ENCODE data around the gene VAPB.
"Not testable (repeated sequence)": the region's sequence is repeated elsewhere in the genome, so short reads cannot be mapped to it uniquely, and the experiment has no call there.

VAPB gene

GRCh38 chr20:58361481-58362205 is 27.4 kb upstream of the VAPB start:
- H3K4me1 ChIP-seq = peaks cover 24% of the 10 kb centered on the region

GRCh38 chr20:58362206-58362516 is 26.9 kb upstream of the VAPB start:
- peaks cover 27% of the 10 kb centered on the region for H4K20me1 ChIP-seq
- no peak overlapping the region for H3K4me3 ChIP-seq
- peaks cover 40% of the 10 kb centered on the region for H3K36me3 ChIP-seq
- no peaks in the 10 kb centered on the region for H3K27me3 ChIP-seq
- peaks cover 24% of the 10 kb centered on the region for H3K4me1 ChIP-seq
- H3K4me2 ChIP-seq = no peak overlapping the region
- no peak overlapping the region for H3K9ac ChIP-seq
- H3K9me3 ChIP-seq = no peaks in the 10 kb centered on the region
- TF ChIP-seq Cebpa-rat (IDR thresholded peaks at IDR 0.05) = no peak
- no peak overlapping the region for H3K27ac ChIP-seq

More at GRCh38 chr20:58361481-58362205, 27.4 kb upstream of the VAPB start:
- Histone ChIP-seq H4K20me1 (peaks cover 27% of the 10 kb centered on the region), H3K4me3 (no peak overlapping the region), H3K27ac (no peak overlapping the region), H3K9ac (no peak overlapping the region), H3K4me2 (peak overlapping the region; percentile 71), H3K9me3 (no peaks in the 10 kb centered on the region), H3K36me3 (peaks cover 41% of the 10 kb centered on the region), H3K27me3 (no peaks in the 10 kb centered on the region)
- no peak for TF ChIP-seq Cebpa-rat (IDR thresholded peaks at IDR 0.05)

GRCh38 chr20:58362970-58363369 is 26.1 kb upstream of the VAPB start:
- H3K27me3 ChIP-seq = no peaks in the 10 kb centered on the region
- H3K9ac ChIP-seq = no peak overlapping the region
- H3K36me3 ChIP-seq = peaks cover 36% of the 10 kb centered on the region
- H3K27ac ChIP-seq = no peak overlapping the region
- no peaks in the 10 kb centered on the region for H3K9me3 ChIP-seq
- H3K4me1 ChIP-seq = peaks cover 24% of the 10 kb centered on the region
- no peak for TF ChIP-seq Cebpa-rat (IDR thresholded peaks at IDR 0.05)
- H3K4me2 ChIP-seq = no peak overlapping the region
- H4K20me1 ChIP-seq = peaks cover 27% of the 10 kb centered on the region
- H3K4me3 ChIP-seq = no peak overlapping the region

- peaks cover 13% of the 10 kb centered on the region; the same call in 1 of the 2 replicates for H3K36me3 ChIP-seq
- H3K27ac ChIP-seq = no peak overlapping the region
- no peak overlapping the region for H3K4me3 ChIP-seq
- no peak overlapping the region for H3K4me2 ChIP-seq
- H3K4me1 ChIP-seq = no peaks in the 10 kb centered on the region
- no peaks in the 10 kb centered on the region for H3K9me3 ChIP-seq
- no peaks in the 10 kb centered on the region for H3K27me3 ChIP-seq
- peaks cover under 1% of the 10 kb centered on the region; the same call in 1 of the 2 replicates for H4K20me1 ChIP-seq
- TF ChIP-seq Cebpa-rat (IDR thresholded peaks at IDR 0.05) = no peak
- H3K9ac ChIP-seq = no peak overlapping the region
These were observed 22.2 kb upstream of the VAPB start for GRCh38 chr20:58366866-58367265.

- TF ChIP-seq Cebpa-rat (IDR thresholded peaks at IDR 0.05) = no peak
- Histone ChIP-seq H3K4me1 (no peaks in the 10 kb centered on the region), H3K4me2 (no peak overlapping the region), H3K4me3 (no peak overlapping the region), H3K27ac (no peak overlapping the region), H3K36me3 (no peaks in the 10 kb centered on the region), H3K9ac (no peak overlapping the region), H4K20me1 (no peaks in the 10 kb centered on the region), H3K9me3 (no peaks in the 10 kb centered on the region), H3K27me3 (no peaks in the 10 kb centered on the region)
These were observed 16.2 kb upstream of the VAPB start for GRCh38 chr20:58372806-58373205.

GRCh38 chr20:58373296-58373695 is 15.7 kb upstream of the VAPB start:
- not testable (repeated sequence) for H4K20me1 ChIP-seq, H3K4me2 ChIP-seq, H3K36me3 ChIP-seq, H3K27ac ChIP-seq, H3K27me3 ChIP-seq, H3K9me3 ChIP-seq, H3K4me1 ChIP-seq, H3K9ac ChIP-seq, H3K4me3 ChIP-seq

GRCh38 chr20:58374027-58374850 is 14.8 kb upstream of the VAPB start:
- Histone ChIP-seq H3K36me3 (no peaks in the 10 kb centered on the region), H3K27me3 (no peaks in the 10 kb centered on the region), H4K20me1 (no peaks in the 10 kb centered on the region), H3K4me1 (no peaks in the 10 kb centered on the region), H3K4me3 (no peak overlapping the region), H3K27ac (no peak overlapping the region), H3K9ac (no peak overlapping the region), H3K9me3 (no peaks in the 10 kb centered on the region), H3K4me2 (no peak overlapping the region)
- TF ChIP-seq Cebpa-rat (IDR thresholded peaks at IDR 0.05) = no peak

GRCh38 chr20:58374906-58375758 is 13.9 kb upstream of the VAPB start:
- H3K9ac ChIP-seq = no peak overlapping the region
- no peak overlapping the region for H3K4me3 ChIP-seq
- H3K9me3 ChIP-seq = no peaks in the 10 kb centered on the region; the same call in 1 of the 2 replicates
- no peaks in the 10 kb centered on the region for H4K20me1 ChIP-seq
- no peak overlapping the region for H3K4me2 ChIP-seq
- no peaks in the 10 kb centered on the region for H3K36me3 ChIP-seq
- H3K4me1 ChIP-seq = no peaks in the 10 kb centered on the region
- H3K27me3 ChIP-seq = no peaks in the 10 kb centered on the region
- H3K27ac ChIP-seq = no peak overlapping the region
- TF ChIP-seq Cebpa-rat (IDR thresholded peaks at IDR 0.05) = no peak

GRCh38 chr20:58375759-58376352 is 13.2 kb upstream of the VAPB start:
- no peaks in the 10 kb centered on the region for H3K36me3 ChIP-seq
- TF ChIP-seq Cebpa-rat (IDR thresholded peaks at IDR 0.05) = no peak
- no peak overlapping the region for H3K27ac ChIP-seq
- H4K20me1 ChIP-seq = no peaks in the 10 kb centered on the region
- H3K9ac ChIP-seq = no peak overlapping the region
- no peak overlapping the region for H3K4me2 ChIP-seq
- no peaks in the 10 kb centered on the region for H3K4me1 ChIP-seq
- H3K4me3 ChIP-seq = no peak overlapping the region
- H3K27me3 ChIP-seq = no peaks in the 10 kb centered on the region
- no peaks in the 10 kb centered on the region; the same call in 1 of the 2 replicates for H3K9me3 ChIP-seq
